H1 (cell line): Measurements from ENCODE around the gene MOV10L1. TPM values are rescaled to one million over a fixed set of nuclear protein-coding genes. Genes with fewer than 3 reads are reported as not detected.

Experiments used
- CTCF ChIA-PET: fragments of 300-600 bp; sonication (Branson Sonifier 250); formaldehyde crosslinking; loops from one replicate; lab custom pipeline; 2021; ENCODE audit not compliant: partially characterized antibody; lab: Charles Lee
- POLR2A ChIA-PET: fragments of 300-600 bp; sonication (Branson Sonifier 250); formaldehyde crosslinking; loops from one replicate; lab custom pipeline; 2021; ENCODE audit warnings: inconsistent platforms; ENCODE audit not compliant: partially characterized antibody; lab: Charles Lee
- DNase-seq, 2 experiments: peaks; one replicate each; pipeline versions ENCODE4 v3.0.0 to v3.0.0-alpha.2; 2010 to 2022; ENCODE audit warnings: low spot score in 2 of 2, low read depth in 1 of 2, mixed read lengths in 1 of 2
- FAIRE-seq: peaks from 2 replicates; lab custom pipeline; 2011; peaks lifted over from hg19 to GRCh38; lab: Jason Lieb, UNC
- H2AFZ ChIP-seq: 2 replicates; pipeline ENCODE4 v1.8.1; 2012; ENCODE audit warnings: low read length, inconsistent platforms
- H2AK5ac ChIP-seq: 2 replicates; pipeline ENCODE4 v1.6.1; 2013; ENCODE audit warnings: low read depth, low read length
- H2BK120ac ChIP-seq: replicated peaks from 2 replicates; pipeline ENCODE3; 2013; ENCODE audit warnings: low read depth, low read length, inconsistent platforms
- H2BK12ac ChIP-seq: 2 replicates; pipeline ENCODE4 v1.6.1; 2013; ENCODE audit warnings: low read depth, low read length
- H2BK15ac ChIP-seq: 2 replicates; pipeline ENCODE4 v1.6.1; 2013; ENCODE audit warnings: low read length
- H2BK20ac ChIP-seq: 2 replicates; pipeline ENCODE4 v1.6.1; 2013; ENCODE audit warnings: low read length
- H2BK5ac ChIP-seq: 2 replicates; pipeline ENCODE4 v1.6.1; 2013; ENCODE audit warnings: low read depth, low read length
- H3K14ac ChIP-seq: 2 replicates; pipeline ENCODE4 v1.6.1; 2013; ENCODE audit warnings: inconsistent platforms; ENCODE audit not compliant: insufficient read length
- H3K18ac ChIP-seq: 2 replicates; pipeline ENCODE4 v1.6.1; 2013; ENCODE audit warnings: low read length; ENCODE audit errors: extremely low read depth
- H3K23ac ChIP-seq: 2 replicates; pipeline ENCODE4 v1.6.1; 2013; ENCODE audit warnings: inconsistent platforms; ENCODE audit not compliant: insufficient read length
- H3K23me2 ChIP-seq: 2 replicates; pipeline ENCODE4 v1.6.1; 2013; ENCODE audit warnings: low read depth, low read length
- H3K27ac ChIP-seq: 2 replicates; pipeline ENCODE4 v1.6.1; 2011; ENCODE audit warnings: low read depth, low read length, inconsistent platforms
- H3K27me3 ChIP-seq, 4 experiments: replicated peaks in 1 of 4; 1 replicate in 1 of 4; 2 replicates in 3 of 4; pipeline versions ENCODE4 v1.6.1 to v1.8.1; 2011 to 2013; ENCODE audit warnings: low read length in 3 of 4, mild to moderate bottlenecking in 3 of 4, inconsistent platforms in 2 of 4, mixed read lengths in 2 of 4, moderate library complexity in 1 of 4; ENCODE audit not compliant: control insufficient read depth in 3 of 4, insufficient read depth in 3 of 4; ENCODE audit errors: extremely low read depth in 1 of 4
- H3K36me3 ChIP-seq, 4 experiments: 2 replicates each; pipeline versions ENCODE4 v1.6.1 to v1.8.1; 2011 to 2013; ENCODE audit warnings: mild to moderate bottlenecking in 4 of 4, low read length in 3 of 4, moderate library complexity in 2 of 4, control low read depth in 1 of 4, inconsistent platforms in 1 of 4; ENCODE audit not compliant: insufficient read depth in 4 of 4, control insufficient read depth in 2 of 4
- H3K4ac ChIP-seq: replicated peaks from 2 replicates; pipeline ENCODE3; 2013; ENCODE audit warnings: low read length, low read depth, mixed read lengths, inconsistent platforms; ENCODE audit not compliant: insufficient read length
- H3K4me1 ChIP-seq, 4 experiments: replicated peaks in 1 of 4; 1 replicate in 1 of 4; 2 replicates in 3 of 4; pipeline versions ENCODE4 v1.6.1 to v1.8.1; 2011 to 2013; ENCODE audit warnings: low read length in 3 of 4, inconsistent platforms in 2 of 4, mixed read lengths in 1 of 4; ENCODE audit not compliant: insufficient read depth in 4 of 4, control insufficient read depth in 3 of 4
- H3K4me2 ChIP-seq, 2 experiments: 2 replicates each; pipeline versions ENCODE4 v1.6.1 to v1.8.1; 2011 to 2013; ENCODE audit warnings: low read depth in 2 of 2, low read length in 2 of 2, control low read depth in 1 of 2, inconsistent platforms in 1 of 2, mild to moderate bottlenecking in 1 of 2; ENCODE audit not compliant: insufficient read depth in 1 of 2
- H3K4me3 ChIP-seq, 4 experiments: fragments of 200-600, 300-600 bp in 1 of 4; sonication (generic), shearing (Covaris generic), sonication (Bioruptor Twin) in 1 of 4; 2 replicates each; pipeline versions ENCODE4 v1.5.1 to v1.8.1; 2011 to 2016; ENCODE audit warnings: low read length in 4 of 4, low read depth in 3 of 4, control low read depth in 2 of 4, inconsistent platforms in 2 of 4, mild to moderate bottlenecking in 2 of 4, mixed read lengths in 1 of 4, moderate library complexity in 1 of 4; ENCODE audit not compliant: insufficient read depth in 2 of 4; ENCODE audit errors: extremely low read depth in 1 of 4
- H3K56ac ChIP-seq: replicated peaks from 2 replicates; pipeline ENCODE3; 2013; ENCODE audit warnings: low read depth, mild to moderate bottlenecking, mixed read lengths, low read length, inconsistent platforms; ENCODE audit not compliant: insufficient read length
- H3K79me1 ChIP-seq: 2 replicates; pipeline ENCODE4 v1.6.1; 2013; ENCODE audit warnings: low read depth, low read length, control low read depth
- H3K79me2 ChIP-seq, 2 experiments: 2 replicates each; pipeline versions ENCODE4 v1.6.1 to v1.8.1; 2012 to 2013; ENCODE audit warnings: low read length in 2 of 2, mild to moderate bottlenecking in 2 of 2, inconsistent platforms in 1 of 2; ENCODE audit not compliant: insufficient read depth in 2 of 2, control insufficient read depth in 1 of 2
- H3K9ac ChIP-seq, 4 experiments: replicated peaks in 1 of 4; 1 replicate in 1 of 4; 2 replicates in 3 of 4; pipeline versions ENCODE4 v1.6.1 to v1.8.1; 2011 to 2013; ENCODE audit warnings: low read depth in 3 of 4, low read length in 3 of 4, control low read depth in 2 of 4, mild to moderate bottlenecking in 2 of 4, moderate library complexity in 2 of 4, inconsistent platforms in 1 of 4; ENCODE audit errors: extremely low read depth in 1 of 4
- H3K9me3 ChIP-seq, 2 experiments: 2 replicates each; pipeline versions ENCODE4 v1.6.1 to v1.8.1; 2012 to 2013; ENCODE audit warnings: mild to moderate bottlenecking in 2 of 2, moderate library complexity in 2 of 2, control low read depth in 1 of 2, inconsistent platforms in 1 of 2, low read depth in 1 of 2, low read length in 1 of 2, mixed read lengths in 1 of 2; ENCODE audit not compliant: insufficient read depth in 2 of 2
- H4K20me1 ChIP-seq, 2 experiments: replicated peaks in 1 of 2; 2 replicates each; pipeline versions ENCODE3 to v1.8.1; 2011 to 2013; ENCODE audit warnings: inconsistent platforms in 2 of 2, low read length in 2 of 2, mild to moderate bottlenecking in 1 of 2; ENCODE audit not compliant: insufficient read depth in 2 of 2, control insufficient read depth in 1 of 2
- H4K5ac ChIP-seq: 2 replicates; pipeline ENCODE4 v1.6.1; 2013; ENCODE audit warnings: low read length, low read depth, mixed read lengths, inconsistent platforms; ENCODE audit not compliant: insufficient read length
- H4K8ac ChIP-seq: 2 replicates; pipeline ENCODE4 v1.8.0; 2013; ENCODE audit warnings: mild to moderate bottlenecking, moderate library complexity, low read length, inconsistent platforms; ENCODE audit not compliant: insufficient read depth; ENCODE audit errors: extremely low read depth
- H4K91ac ChIP-seq: replicated peaks from 2 replicates; pipeline ENCODE3; 2013; ENCODE audit warnings: low read length, mixed read lengths, inconsistent platforms; ENCODE audit not compliant: insufficient read length
- EP300 ChIP-seq, 2 experiments: IDR thresholded peaks; 1 replicate in 1 of 2; 2 replicates in 1 of 2; pipeline ENCODE4 v1.6.1; 2011 to 2012; ENCODE audit warnings: low read depth in 2 of 2, low read length in 2 of 2, mild to moderate bottlenecking in 2 of 2, borderline replicate concordance in 1 of 2, inconsistent platforms in 1 of 2, moderate library complexity in 1 of 2
- JUN ChIP-seq: IDR thresholded peaks from 2 replicates; pipeline ENCODE4 v1.6.1; 2011; ENCODE audit warnings: low read depth, mild to moderate bottlenecking, improper control_type of control experiment, low read length
- JUND ChIP-seq: IDR thresholded peaks from 2 replicates; pipeline ENCODE4 v1.6.1; 2011; ENCODE audit warnings: mild to moderate bottlenecking, improper control_type of control experiment, low read length
- KDM5A ChIP-seq: fragments of 200-600 bp; IDR thresholded peaks from 2 replicates; pipeline ENCODE4 v1.7.1; 2012; ENCODE audit warnings: mild to moderate bottlenecking, low read length, inconsistent platforms, mixed read lengths
- MAFK ChIP-seq: IDR thresholded peaks from 2 replicates; pipeline ENCODE4 v1.6.1; 2012; ENCODE audit warnings: low read depth, mild to moderate bottlenecking, improper control_type of control experiment, low read length
- PHF8 ChIP-seq: fragments of 200-600 bp; sonication (generic); conservative IDR thresholded peaks from 2 replicates; pipeline ENCODE4 v1.7.1; 2012; ENCODE audit warnings: low read depth, mild to moderate bottlenecking, inconsistent platforms, low read length, moderate library complexity
- POLR2A ChIP-seq, 2 experiments: IDR thresholded peaks; 1 replicate in 1 of 2; 2 replicates in 1 of 2; pipeline ENCODE4 v1.6.1; 2011; ENCODE audit warnings: low read depth in 2 of 2, low read length in 2 of 2, mild to moderate bottlenecking in 2 of 2; ENCODE audit errors: control extremely low read depth in 1 of 2
- SIX5 ChIP-seq: IDR thresholded peaks from 2 replicates; pipeline ENCODE4 v1.6.1; 2011; ENCODE audit warnings: mild to moderate bottlenecking, low read depth, low read length
- TAF1 ChIP-seq: IDR thresholded peaks from 2 replicates; pipeline ENCODE4 v1.6.1; 2011; ENCODE audit warnings: mild to moderate bottlenecking, low read depth, low read length
- TAF7 ChIP-seq: optimal IDR thresholded peaks from 2 replicates; pipeline ENCODE3; 2011; ENCODE audit warnings: low read depth, mild to moderate bottlenecking, inconsistent platforms, low read length, moderate library complexity, borderline replicate concordance
- WGBS, 2 experiments: shearing (Covaris generic) in 1 of 2; methylation state at CpG; one replicate each; pipeline versions ENCODE4 v1.1.6 to v1.1.7; 2013 to 2015; ENCODE audit warnings: low lambda C conversion rate in 2 of 2, mixed read lengths in 2 of 2, inconsistent platforms in 1 of 2, low coverage in 1 of 2, missing lambda C conversion rate in 1 of 2; ENCODE audit not compliant: insufficient replicate concordance in 2 of 2, insufficient coverage in 1 of 2, insufficient read length in 1 of 2; ENCODE audit errors: extremely low coverage in 1 of 2, missing lambda C conversion rate in 1 of 2; 5-methylcytosine and 5-hydroxymethylcytosine counted together
- polyA plus RNA-seq, 7 experiments: library from polyadenylated mRNA; depleted of rRNA in 3 of 7; stranded (reverse) in 5 of 7; unstranded in 2 of 7; fragments of >200 nt in 5 of 7; fragments of 200-250 nt in 2 of 7; gene quantifications; 1 replicate in 5 of 7; 2 replicates in 1 of 7; 4 replicates in 1 of 7; pipeline versions ENCODE4 v1.2.1 to v1.2.3, GENCODE V29; 2011 to 2013; ENCODE audit warnings: missing spikeins in 2 of 7, mixed read lengths in 2 of 7
- total RNA-seq: library from RNA; stranded (reverse); fragmentation: NEBNext Ultra II Directional; extraction: Animal tissue kit (Norgen Biotek cat#: 25700); gene quantifications from 2 replicates; pipeline ENCODE4 v1.2.1, GENCODE V29; 2021
- TF ChIP-seq, protein P1 (sequence below), 3 experiments: IDR thresholded peaks; 1 replicate in 2 of 3; 2 replicates in 1 of 3; pipeline versions ENCODE4 v1.5.1 to v1.6.1; 2011; ENCODE audit warnings: low read length in 3 of 3, mild to moderate bottlenecking in 3 of 3, inconsistent platforms in 2 of 3, low read depth in 1 of 3, moderate library complexity in 1 of 3; ENCODE audit not compliant: insufficient read depth in 1 of 3; ENCODE audit errors: control extremely low read depth in 1 of 3

MOV10L1 gene
- total and polyA plus RNA-seq, 2 of the 8 experiments (the other 6 are each of a cell fraction or from before 2014, with no cell fraction given) = 0.32 TPM; not detected in 1

DNA sequence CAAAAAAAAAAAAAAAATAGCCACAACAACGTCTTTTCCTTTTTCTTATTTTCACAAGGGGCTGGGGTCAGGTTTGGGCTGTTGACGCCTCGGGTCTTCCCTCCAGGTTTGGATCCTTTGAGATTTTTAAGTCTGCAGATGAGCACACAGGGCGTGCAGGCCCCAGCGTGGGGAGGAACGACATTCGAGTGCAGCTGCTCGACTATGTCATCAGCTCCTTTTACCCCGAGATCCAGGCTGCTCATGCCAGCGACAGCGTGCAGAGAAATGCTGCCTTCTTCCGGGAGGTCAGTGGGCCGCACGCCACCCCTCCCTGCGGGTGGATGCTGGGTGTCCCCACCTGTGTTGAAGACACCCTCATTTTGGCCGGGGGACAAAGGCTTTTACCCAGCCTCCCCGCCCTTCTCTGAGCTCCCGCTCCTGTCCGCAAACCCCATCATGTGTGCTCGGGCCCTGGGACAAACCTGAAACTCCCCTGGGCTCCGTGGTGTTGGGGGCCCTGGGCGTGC lies 118.7 kb downstream of the MOV10L1 start:
- FAIRE-seq (no peak), DNase-seq (no peak)
- Histone ChIP-seq H3K23me2 (no peaks in the 10 kb centered on the region), H3K4me3 (no peak overlapping the region), H3K27me3 (no peaks in the 10 kb centered on the region), H3K9me3 (no peaks in the 10 kb centered on the region), H3K79me2 (peaks cover 0 to 13% of the 10 kb centered on the region in 2 experiments; a peak in 1 of 4 replicates), H4K20me1 (peaks cover 8 to 25% of the 10 kb centered on the region in 2 experiments), H4K8ac (peak overlapping the region; percentile 14; the same call in 1 of the 2 replicates), H2AFZ (no peak overlapping the region), H3K23ac (no peak overlapping the region), H3K18ac (no peak overlapping the region), H2BK5ac (no peak overlapping the region), H2AK5ac (no peak overlapping the region), H3K4me2 (no peak overlapping the region), H3K79me1 (peaks cover 5% of the 10 kb centered on the region; the same call in 1 of the 2 replicates), H3K4ac (no peak overlapping the region), H3K56ac (no peak overlapping the region), H2BK15ac (no peak overlapping the region), H4K5ac (no peak overlapping the region), H3K36me3 (peaks cover 4 to 29% (median 21%) of the 10 kb centered on the region in 4 experiments; a peak in 7 of 8 replicates), H2BK12ac (no peak overlapping the region), H2BK20ac (no peak overlapping the region), H2BK120ac (no peak overlapping the region), H3K27ac (no peak overlapping the region), H3K14ac (no peak overlapping the region), H3K9ac (no peak overlapping the region), H3K4me1 (peaks cover 0 to 3% (median 1%) of the 10 kb centered on the region in 4 experiments; a peak in 2 of 7 replicates), H4K91ac (no peak overlapping the region)
- WGBS, 2 experiments = 93% methylated on average over 21 of the region's 22 CpGs; no CpG with 5 or more reads in 1 of the 2 experiments
- no peak for TF ChIP-seq TAF7
- TF ChIP-seq, protein P1, sequence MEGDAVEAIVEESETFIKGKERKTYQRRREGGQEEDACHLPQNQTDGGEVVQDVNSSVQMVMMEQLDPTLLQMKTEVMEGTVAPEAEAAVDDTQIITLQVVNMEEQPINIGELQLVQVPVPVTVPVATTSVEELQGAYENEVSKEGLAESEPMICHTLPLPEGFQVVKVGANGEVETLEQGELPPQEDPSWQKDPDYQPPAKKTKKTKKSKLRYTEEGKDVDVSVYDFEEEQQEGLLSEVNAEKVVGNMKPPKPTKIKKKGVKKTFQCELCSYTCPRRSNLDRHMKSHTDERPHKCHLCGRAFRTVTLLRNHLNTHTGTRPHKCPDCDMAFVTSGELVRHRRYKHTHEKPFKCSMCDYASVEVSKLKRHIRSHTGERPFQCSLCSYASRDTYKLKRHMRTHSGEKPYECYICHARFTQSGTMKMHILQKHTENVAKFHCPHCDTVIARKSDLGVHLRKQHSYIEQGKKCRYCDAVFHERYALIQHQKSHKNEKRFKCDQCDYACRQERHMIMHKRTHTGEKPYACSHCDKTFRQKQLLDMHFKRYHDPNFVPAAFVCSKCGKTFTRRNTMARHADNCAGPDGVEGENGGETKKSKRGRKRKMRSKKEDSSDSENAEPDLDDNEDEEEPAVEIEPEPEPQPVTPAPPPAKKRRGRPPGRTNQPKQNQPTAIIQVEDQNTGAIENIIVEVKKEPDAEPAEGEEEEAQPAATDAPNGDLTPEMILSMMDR (IDR thresholded peaks at IDR 0.05; ENCODE audit: control extremely low read depth in 1 of 3, insufficient read depth in 1 of 3, low read depth in 1 of 3, low read length in 3 of 3) = no peak
- TF ChIP-seq KDM5A = no peak
- no peak for TF ChIP-seq JUN
- TF ChIP-seq SIX5 = no peak
- TF ChIP-seq EP300 (IDR thresholded peaks at IDR 0.05; ENCODE audit: borderline replicate concordance in 1 of 2, low read depth in 2 of 2, low read length in 2 of 2) = no peak
- TF ChIP-seq TAF1 = no peak
- no peak for TF ChIP-seq MAFK
- no peak for TF ChIP-seq JUND
- no peak for TF ChIP-seq POLR2A (IDR thresholded peaks at IDR 0.05; ENCODE audit: control extremely low read depth in 1 of 2, low read depth in 2 of 2, low read length in 2 of 2)
- no peak for TF ChIP-seq PHF8
- POLR2A ChIA-PET = interaction anchor here (0.6 to 1.6 kb wide), 5 partner anchors 9 to 28 kb away, joined by 3 to 4 read pairs (median 3); no protein-coding TSS in a partner anchor
- CTCF ChIA-PET = interaction anchor here (0.5 to 7.0 kb wide), 14 partner anchors 10 to 441 kb away, joined by 3 to 83 read pairs (median 4); partner anchors contain the start of gene PANX2
